Measurements from ENCODE around the gene NAALADL2.

DNA sequence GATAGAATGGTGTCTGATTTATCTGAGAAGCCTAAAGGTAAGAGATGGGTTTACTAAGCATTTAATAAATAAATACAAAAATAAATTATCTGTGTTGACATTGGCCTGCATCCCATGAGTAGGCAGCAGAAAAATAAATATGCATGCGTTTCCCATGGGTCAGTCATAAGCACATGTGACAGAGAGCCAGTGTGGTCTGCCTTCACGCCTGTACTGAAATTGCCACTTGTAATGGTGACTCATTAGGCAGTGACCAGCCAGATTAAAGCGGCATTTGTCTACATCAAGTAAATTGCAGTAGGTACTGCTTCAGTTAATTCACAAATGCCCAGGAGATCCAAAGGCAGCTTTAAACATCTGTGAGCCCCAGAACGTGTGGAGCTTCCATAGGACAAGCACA, 399.6 kb downstream of the NAALADL2 start:
- TF ChIP-seq, protein P1, sequence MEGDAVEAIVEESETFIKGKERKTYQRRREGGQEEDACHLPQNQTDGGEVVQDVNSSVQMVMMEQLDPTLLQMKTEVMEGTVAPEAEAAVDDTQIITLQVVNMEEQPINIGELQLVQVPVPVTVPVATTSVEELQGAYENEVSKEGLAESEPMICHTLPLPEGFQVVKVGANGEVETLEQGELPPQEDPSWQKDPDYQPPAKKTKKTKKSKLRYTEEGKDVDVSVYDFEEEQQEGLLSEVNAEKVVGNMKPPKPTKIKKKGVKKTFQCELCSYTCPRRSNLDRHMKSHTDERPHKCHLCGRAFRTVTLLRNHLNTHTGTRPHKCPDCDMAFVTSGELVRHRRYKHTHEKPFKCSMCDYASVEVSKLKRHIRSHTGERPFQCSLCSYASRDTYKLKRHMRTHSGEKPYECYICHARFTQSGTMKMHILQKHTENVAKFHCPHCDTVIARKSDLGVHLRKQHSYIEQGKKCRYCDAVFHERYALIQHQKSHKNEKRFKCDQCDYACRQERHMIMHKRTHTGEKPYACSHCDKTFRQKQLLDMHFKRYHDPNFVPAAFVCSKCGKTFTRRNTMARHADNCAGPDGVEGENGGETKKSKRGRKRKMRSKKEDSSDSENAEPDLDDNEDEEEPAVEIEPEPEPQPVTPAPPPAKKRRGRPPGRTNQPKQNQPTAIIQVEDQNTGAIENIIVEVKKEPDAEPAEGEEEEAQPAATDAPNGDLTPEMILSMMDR (IDR thresholded peaks at IDR 0.05) = no peak
- no peak for TF ChIP-seq POLR2A (IDR thresholded peaks at IDR 0.05)

Data from body of pancreas (tissue), 4 donors.